ENCODE data around the gene IL32.

DNA sequence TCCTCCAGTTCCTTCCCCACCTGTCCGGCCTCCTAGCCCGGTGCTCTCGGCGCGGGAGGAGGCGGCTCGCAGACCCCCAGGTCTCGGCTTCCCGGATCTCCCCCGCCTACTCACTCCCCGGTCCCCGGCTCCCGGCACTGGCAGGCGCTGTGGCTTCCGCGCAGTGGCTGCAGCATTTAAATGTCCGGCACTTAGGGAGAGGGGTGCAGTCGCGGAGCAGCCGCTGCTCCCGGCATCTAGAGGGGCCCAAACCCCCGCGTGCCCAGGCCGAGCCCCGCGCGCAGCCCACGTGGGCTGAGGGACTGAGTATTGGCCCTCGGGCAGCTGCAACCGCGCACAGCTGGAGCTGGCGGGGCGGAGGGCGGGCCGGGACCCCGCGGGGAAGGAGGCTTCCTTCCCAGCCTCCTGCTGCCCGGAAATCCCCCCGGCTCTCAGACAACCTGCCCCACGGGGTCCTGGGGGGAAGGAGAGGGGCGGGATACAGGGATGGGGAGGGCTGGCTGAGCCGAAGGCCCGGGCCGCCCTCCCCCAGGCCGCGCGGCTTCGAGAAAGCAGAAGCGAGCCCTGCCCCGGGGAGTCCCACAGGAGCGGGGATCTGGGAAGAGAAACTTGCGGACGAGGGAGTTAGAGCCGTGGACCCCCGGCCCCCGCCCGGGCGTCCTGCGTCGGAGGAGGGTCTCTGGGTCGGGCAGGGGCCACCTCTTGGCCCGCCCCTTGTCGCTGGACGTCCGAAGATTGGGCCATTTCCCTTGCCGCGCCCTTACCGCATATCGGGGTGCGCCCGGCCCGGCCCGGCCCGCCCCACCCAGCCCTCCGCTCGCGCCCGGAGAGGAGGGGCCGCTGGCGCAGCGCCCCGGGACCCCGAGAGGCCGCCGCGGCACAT is 19.4 kb upstream of the IL32 start, which contains the start of gene MMP25:
- TF ChIP-seq, protein P1, sequence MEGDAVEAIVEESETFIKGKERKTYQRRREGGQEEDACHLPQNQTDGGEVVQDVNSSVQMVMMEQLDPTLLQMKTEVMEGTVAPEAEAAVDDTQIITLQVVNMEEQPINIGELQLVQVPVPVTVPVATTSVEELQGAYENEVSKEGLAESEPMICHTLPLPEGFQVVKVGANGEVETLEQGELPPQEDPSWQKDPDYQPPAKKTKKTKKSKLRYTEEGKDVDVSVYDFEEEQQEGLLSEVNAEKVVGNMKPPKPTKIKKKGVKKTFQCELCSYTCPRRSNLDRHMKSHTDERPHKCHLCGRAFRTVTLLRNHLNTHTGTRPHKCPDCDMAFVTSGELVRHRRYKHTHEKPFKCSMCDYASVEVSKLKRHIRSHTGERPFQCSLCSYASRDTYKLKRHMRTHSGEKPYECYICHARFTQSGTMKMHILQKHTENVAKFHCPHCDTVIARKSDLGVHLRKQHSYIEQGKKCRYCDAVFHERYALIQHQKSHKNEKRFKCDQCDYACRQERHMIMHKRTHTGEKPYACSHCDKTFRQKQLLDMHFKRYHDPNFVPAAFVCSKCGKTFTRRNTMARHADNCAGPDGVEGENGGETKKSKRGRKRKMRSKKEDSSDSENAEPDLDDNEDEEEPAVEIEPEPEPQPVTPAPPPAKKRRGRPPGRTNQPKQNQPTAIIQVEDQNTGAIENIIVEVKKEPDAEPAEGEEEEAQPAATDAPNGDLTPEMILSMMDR (IDR thresholded peaks at IDR 0.05 in 4 of 5, conservative IDR thresholded peaks at IDR 0.05 in 1 of 5), result no peak
- TF ChIP-seq POLR2A (IDR thresholded peaks at IDR 0.05), result no peak
